Measurements from ENCODE around the gene ATP8B4.

DNA sequence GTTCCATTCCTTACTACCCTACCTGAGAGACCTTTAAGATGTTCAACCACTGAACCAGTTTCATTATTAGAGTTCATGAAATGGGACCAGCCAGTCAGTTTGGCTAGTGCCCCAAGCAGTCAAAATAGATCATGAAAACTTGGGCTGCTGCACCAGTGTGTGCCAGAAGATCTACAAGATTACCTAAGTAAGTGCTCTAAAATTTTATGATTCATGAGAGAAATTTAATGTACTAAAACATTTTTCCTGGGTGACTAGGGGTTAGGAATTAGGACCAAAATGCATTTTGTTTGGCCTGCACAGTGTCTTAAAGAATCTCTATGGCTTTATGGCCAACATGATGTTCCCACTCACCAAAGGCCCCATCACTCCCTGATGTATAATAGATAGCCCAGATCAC is 214.7 kb downstream of the ATP8B4 start:
- TF ChIP-seq POLR2A (IDR thresholded peaks at IDR 0.05; ENCODE audit: low read length) (no peak), GATA1 (IDR thresholded peaks at IDR 0.05; ENCODE audit: low read depth, low read length) (no peak)

Data from erythroblast (primary cell).